ENCODE measurements around the gene CCDC63.
"Not testable (repeated sequence)": the region's sequence is repeated elsewhere in the genome, so short reads cannot be mapped to it uniquely, and the experiment has no call there.

The CCDC63 gene

DNA sequence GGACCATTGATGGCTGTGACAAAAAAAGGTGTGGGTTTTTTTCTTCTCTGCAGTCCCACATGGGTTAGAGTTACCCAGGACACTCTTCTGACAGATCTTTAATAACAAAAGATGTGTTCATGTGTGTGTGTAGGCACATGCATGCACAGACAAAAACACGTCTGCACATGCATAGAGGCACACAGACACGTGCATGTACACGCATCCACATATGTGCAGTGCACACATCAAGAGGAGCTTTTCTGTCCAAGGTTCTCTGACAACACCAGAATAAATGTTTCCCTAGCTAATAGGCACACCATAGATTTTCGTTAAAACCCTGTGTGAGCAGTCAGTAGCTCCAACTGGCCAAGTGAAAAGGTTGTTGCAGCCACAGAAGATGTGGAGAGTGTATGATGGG, 76.4 kb downstream of the CCDC63 start:
- DNase-seq (ENCODE audit: low read depth) = no peak

DNA sequence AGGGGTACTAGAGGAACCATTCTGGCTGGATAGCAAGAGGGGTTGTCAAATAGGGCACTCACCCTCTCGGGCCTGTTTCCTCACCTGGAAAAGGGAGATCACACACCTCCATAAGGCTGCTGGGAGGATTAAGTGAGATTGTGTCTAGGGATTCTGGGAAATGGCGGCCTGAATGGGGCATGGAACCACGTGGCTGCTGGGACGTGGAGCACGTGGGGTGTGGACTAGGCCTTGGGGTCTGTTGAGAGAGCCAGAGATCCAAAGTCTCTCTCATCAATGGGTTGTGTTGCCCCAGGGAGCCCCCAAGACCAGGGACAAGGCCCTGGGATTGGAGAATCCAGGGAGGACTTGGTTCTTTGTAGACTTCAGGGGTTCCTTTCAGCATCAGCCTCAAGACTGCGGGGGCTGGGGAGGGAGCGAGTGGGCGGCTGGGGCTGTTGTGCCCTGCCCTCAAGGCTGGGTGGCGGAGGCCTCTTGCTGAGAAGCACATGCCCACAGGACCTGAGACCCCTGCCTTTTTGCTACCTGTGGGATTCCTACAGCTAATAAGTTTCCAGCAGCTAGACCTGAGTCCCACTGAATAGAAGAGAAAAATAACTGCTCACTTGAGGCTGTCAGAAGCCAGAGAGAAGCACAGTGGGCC, 77.0 kb downstream of the CCDC63 start:
- DNase-seq (ENCODE audit: low read depth) = no peak

DNA sequence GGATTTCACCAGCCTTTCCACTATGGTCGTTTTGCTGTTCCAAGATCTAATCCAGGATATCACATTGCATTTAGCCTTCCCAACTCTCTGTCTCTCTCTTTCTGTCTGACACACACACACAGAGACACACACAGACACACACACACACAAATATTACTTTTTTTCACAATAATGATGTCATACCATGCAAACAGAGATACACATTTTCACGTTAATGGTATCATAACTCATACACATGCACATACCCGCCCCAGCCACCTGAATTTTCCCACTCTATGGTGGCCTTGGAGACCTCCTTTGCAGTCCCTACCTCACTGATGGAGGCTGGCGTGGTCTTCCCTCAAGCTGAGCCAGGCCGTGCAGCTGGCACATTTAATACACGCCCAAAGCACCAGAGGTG, 80.8 kb downstream of the CCDC63 start:
- DNase-seq (ENCODE audit: low read depth) = no peak

DNA sequence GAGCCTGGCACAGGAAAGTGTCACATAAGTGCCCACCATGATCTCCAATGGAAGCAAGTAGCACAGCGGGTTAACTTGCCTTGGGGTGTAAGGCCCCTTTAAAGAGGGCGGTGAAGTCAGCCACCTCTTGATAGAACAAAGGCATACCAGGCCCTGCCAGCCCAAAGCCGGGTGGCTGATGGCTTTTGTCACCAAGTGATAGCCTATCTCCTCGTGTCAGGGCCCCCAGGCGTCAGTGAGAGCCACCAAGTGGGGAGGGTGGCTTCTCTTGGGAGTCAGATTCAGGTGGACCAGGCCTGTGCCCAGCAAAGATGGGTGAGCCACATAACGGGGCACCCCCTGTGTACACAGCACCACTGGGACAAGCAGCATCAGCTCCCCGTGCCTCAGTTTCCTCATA, 81.9 kb downstream of the CCDC63 start:
- DNase-seq (ENCODE audit: low read depth) = no peak

DNA sequence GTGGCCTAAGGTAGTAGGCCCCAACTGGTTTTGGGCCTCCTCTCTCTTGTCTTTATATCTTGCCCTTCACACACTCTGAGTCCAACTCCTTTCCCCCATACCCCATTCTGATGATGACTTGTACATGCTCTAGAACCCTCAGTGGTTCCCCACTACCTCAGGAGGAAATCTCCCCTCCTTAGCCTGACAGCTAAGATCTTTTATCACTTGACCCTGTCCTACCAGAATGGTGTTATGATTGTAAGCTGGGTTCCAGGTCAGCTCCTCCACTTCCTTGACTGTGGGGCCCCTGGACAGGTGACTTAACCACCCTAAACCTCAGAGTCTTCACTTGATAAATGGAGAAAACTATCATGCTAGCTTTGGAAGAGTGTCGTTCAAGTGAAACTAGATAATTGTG, 83.0 kb downstream of the CCDC63 start:
- DNase-seq (ENCODE audit: low read depth) = no peak

DNA sequence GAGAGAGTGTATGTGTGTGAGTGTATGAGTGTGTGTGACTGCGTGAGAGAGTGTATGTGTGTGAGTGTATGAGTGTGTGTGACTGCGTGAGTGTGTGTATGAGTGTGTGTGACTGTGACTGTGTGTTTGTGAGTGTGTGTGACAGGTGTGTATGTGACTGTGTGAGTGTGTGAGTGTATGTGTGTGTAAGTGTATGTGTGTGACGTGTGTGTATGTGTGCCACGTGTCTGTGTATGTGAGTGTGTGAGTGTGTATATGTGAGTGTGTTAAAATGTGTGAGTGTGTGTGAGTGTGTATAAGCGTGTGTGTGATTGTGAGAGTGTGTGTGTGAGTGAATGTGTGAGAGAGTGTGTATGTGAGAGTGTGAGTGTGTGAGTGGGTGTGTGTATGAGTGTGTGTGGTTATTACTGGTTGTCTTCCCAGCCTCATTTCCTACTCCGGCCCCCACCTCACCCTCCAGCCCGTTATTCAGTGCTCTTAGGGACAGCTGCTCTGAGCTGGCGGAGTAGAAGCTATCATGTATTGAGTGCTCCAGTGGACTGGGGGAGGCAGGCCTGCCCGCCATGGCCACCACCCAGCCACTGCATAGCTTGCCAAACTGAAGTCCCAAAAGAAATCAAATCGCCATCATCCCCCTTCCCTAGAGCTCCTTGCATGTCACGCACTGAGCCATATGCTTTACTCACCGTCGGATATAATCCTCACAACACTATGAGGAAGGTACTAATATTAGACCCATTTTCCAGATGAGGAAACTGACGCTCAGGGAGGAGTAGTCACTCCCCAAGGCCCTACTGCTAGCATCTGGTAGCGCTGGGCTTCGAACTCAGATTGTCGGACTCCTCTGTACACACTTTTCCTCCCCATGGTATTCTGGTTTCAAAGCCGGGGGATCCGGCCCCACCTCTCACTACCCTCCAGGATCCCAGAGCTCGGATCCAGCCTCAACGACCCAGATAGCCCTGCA, 83.8 kb downstream of the CCDC63 start:
- DNase-seq (ENCODE audit: low read depth) = no peak

DNA sequence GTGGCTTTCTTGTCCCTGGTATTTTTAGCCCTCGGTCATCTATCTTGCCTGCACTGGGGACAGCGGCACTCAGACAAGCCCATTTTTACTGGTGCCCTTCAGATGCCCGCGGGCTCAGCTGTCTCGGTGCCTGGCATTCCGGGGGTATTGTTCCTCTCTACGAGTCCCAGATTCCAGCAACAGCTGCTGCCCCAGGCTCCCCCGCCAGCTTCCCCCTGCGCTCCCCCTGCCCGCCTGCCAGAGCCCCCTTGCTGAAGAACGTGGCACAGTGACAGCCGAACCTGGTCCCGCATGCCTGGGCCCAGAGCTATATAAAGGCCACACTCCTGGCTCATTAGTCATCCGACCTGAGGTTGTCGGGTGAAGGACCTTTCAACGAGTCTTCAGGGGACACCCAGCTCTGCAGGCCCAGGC, 84.5 kb downstream of the CCDC63 start:
- no peak for DNase-seq (ENCODE audit: low read depth)

DNA sequence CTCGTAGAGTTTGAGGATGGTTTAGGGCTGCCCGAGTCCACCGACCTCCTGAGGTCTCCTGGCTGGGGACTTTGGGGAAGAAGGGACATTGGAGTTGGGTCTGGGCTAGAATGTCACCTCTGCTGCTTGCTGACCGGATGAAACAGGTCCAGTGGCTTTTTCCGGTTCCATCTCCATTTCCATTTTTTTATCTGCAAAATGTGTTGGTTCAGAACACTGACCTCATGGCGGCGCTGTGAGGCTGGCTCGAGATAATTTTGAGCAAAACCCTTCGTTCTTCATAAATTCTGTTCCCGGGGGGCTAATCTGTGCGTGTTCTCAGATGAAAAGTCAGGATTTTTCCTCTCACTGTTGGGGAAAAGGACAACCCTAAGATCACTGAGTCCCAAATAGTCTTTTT, 85.3 kb downstream of the CCDC63 start:
- DNase-seq (ENCODE audit: low read depth) = no peak

DNA sequence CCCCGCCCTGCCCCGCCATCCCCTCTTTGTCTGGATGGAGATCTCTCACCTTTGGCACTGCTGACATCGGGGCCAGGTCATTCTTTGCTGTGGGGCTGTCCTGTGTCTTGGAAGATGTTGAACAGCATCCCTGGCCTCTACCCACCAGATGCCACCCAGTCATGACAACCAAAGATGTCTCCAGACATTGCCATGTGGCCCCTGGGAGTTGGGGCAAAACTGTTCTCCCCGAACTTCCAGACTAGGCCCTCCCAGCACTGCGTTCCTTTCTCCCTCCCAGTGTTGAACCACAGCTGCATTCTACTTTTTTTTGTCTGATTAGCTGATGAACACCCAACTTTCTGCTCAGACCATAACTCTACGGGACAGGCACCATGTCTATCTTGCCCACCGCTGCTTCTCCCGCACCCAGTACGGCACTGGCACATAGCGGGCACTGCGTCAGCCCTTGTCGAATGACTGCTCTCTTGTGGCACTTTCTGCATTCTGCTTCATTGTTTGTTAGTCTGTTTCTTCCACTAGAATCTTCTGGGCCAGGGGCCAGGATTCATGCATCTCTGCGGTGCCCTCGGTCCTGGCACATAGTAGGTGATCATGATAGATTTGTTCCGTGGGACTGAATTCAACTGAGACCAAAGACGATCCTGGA, 86.7 kb downstream of the CCDC63 start:
- DNase-seq (ENCODE audit: low read depth) = no peak

DNA sequence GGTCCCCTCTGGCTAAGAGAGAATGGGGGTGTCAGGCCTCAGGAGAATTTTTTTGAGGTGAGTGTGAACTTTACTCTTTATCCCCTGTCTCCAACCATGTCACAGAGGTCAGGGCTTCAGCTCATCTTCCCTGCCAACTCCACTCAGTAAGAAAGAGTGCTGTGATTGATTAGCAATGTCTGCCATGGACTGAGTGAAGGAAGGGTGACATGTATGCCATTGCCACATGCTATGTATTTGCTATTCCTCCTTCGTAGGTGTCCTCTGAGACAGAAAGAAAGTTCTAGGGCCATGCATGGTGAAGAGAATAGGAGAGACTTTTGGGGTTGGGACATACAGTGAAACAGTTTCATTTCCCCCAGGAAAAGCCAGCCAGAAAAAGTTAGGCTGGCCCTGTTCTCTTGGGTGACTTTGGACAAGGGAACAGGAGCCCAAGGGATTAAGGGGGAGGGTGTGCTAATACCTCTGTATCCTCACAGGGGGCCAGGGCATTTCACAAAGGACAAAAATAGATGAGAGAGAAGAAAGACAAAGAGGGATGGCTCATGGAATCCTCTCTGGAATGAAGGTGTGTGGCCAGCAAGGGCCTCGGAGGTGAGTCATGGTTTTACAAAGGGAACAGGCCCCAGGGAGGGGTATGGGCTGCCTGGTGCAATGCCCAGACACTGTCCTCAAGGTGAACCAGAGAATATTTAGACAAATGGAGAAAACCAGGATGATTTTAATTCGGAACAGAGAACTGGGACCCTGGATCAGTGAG, 87.5 kb downstream of the CCDC63 start:
- DNase-seq (ENCODE audit: low read depth) = no peak

DNA sequence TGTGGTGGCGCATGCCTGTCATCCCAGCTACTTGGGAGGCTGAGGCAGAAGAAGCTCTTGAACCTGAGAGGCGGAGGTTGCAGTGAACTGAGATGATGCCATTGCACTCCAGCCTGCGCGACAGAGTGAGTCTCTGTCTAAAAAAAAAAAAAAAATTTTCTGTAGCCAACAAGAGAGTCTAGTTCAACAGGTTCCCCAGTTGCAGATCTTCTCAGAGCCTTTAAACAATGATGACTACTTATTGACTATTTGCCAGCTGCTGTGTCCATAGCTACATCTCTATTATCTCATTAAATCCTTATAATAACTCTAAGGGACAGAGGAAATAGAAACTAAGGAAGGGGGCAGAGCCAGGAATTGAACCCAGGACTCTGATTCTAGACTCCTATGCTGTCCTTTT, 88.8 kb downstream of the CCDC63 start:
- DNase-seq (ENCODE audit: low read depth) = no peak

DNA sequence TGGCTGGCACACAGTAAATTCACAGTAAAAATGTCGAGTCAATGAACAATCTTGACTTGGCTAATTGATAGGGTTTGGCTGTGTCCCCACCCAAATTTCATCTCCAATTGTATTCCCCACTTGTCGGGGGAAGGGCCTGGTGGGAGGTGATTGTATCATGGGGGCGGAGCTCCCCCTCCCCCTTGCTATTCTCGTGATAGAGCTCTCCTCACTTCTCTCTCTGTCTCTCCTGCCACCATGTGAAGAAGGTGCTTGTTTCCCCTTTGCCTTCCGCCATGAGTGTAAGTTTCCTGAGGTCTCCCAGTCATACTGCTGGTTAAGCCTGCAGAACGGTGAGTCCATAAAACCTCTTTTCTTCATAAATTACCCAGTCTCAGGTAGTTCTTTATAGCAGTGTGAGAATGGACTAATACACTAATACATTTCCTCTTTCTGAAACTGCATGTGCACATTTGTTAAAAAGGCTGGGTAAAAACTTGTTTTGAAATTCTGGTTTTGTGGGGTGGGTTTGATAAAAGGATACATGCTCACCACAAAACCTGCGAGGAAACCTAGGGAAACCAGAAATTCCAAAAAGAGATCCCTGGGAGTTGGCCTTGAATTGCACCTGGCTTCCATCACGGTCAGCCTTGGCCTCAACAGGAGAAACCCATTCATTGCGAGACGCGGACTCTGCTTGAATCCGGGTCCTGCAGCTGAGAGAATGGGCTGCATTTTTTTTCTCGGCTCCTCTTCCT, 89.7 kb downstream of the CCDC63 start:
- DNase-seq (ENCODE audit: low read depth) = no peak

DNA sequence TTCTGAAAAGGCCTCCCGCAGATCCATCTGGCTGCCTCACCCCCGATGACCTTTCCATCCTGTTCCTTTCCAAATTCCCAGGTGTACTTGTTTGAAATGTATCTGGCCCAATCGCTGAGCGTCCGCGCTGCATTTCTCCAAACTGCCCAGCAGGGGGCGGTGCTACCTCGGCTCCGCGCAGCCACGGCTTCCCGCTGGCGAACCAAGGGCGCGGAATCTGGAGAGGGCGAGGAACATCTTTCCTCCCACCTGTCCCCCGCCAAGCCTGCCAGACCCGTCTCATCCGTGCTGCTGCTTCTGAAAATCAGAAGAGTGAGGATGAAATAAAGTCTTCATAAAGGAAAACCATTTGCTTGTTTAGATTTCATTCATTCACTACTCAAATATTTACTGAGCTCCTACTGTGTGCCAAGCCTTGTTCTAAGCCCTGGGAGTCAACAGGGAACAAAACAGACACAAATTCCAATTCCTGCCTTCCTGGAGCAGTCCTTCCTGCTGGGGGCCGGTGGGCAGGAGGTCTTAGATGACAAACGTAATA, 90.4 kb downstream of the CCDC63 start:
- peak; percentile 31 for DNase-seq (ENCODE audit: low read depth)

DNA sequence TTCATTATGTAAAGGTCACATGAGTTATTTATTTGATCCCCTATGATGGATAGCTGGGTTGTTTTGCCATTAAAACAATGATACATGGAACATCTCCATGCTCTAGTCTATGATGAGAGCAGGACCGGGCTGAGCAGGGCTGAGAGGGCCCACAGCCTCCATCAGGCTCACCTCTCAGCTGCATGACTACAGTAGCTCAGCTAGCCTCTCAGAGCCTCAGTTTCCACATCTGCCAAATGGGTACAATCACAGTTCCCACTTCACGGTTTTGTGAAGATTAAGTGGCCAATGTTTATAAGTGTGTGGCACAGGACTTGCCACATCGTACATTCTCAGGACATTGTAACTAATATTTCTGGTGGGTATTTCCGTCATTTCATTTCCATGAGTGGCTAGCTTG, 93.5 kb downstream of the CCDC63 start:
- no peak for DNase-seq (ENCODE audit: low read depth)

DNA sequence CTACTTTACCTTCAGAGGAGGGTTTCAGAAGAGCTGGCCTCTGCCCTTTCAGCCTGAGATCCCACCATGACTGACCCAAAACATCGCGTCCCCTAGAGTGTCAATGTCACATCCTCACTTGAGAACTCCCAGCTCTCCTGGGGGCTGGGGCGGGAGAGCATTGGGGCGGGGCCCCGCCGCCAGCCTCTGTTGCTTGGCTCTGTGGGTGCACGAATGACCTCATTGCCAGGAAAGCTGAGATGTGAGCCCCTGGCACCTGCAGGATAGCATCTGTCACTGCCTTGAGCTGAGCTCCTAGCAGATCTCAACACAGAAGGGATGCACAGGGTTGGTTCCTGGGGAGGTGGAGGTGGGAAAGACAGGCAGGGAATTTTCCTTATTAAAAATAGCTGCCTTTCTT, 94.1 kb downstream of the CCDC63 start:
- DNase-seq (ENCODE audit: low read depth) = no peak

DNA sequence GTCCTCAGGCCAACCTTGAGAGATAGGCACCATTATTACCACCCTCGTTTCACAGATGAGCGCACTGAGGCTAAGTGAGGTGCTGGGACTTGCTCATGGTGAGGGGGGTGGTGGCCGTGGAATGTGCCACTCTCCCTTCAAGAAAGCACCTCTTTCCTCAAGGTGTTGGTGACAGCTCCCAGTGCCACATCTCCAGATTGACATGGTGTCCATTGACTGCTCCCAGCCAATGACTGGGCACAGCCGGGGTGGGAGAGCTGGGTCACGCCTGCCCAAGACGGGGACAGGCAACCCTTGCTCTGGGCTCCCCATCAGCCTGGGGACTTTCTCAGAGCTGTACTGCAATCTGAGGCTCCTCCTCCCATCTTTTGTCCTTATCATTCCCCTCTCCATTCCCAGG, 94.6 kb downstream of the CCDC63 start:
- no peak for DNase-seq (ENCODE audit: low read depth)

DNA sequence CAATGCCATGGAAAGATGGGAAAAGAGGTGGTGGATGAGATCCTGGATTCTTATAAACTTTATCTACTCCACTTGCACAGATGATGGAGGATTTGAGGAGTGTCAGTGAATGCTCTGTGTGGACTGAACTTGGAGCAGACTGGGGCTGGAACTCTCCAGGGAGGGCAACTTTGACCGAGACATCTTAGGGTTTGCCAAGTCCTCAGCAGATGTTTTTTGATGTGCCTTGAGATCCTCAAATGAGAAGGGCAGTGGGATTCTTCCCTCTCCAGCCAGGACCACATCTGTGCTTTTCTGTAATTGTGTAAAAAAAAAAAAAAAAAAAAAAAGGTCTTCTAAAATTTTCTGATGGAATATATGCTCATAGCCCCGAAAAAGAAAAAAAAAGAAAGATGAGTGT, 96.6 kb downstream of the CCDC63 start:
- no peak for DNase-seq (ENCODE audit: low read depth)

DNA sequence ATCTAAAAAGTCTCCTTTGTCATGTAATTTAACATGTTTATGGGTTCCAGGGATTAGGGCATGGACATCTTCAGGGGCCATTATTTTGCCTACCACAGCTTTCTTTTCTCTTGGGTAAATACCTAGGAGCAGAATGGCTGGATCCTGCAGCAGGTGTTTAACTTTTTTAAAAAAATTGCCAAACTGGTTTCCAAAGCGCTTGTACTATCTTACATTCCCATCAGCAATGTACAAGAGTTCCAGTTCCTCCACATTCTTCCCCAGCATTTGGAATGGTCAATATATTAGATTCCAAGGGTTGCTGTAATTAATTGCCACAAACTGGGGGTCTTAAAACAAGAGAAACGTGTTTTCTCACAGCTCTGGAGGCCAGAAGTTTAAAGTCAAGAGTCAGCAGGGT, 101.3 kb downstream of the CCDC63 start:
- DNase-seq (ENCODE audit: low read depth) = no peak

DNA sequence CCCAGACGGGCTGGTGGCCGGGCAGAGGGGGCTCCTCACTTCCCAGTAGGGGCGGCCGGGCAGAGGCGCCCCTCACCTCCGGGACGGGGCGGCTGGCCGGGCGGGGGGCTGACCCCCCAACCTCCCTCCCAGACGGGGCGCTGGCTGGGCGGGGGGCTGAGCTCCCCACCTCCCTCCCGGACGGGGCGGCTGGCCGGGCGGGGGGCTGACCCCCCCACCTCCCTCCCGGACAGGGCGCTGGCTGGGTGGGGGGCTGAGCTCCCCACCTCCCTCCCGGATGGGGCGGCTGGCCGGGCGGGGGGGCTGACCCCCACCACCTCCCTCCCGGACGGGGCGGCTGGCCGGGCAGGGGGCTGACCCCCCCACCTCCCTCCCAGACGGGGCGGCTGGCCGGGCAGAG, 103.7 kb downstream of the CCDC63 start:
- DNase-seq (ENCODE audit: low read depth) = not testable (repeated sequence)

DNA sequence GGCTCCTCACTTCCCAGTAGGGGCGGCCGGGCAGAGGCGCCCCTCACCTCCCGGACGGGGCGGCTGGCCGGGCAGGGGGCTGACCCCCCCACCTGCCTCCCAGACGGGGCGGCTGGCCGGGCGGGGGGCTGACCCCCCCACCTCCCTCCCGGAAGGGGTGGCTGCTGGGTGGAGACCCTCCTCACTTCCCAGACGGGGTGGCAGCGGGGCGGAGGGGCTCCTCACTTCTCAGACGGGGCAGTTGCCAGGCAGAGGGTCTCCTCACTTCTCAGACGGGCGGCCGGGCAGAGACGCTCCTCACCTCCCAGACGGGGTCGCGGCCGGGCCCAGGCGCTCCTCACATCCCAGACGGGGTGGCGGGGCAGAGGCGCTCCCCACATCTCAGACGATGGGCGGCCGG, 104.1 kb downstream of the CCDC63 start:
- DNase-seq (ENCODE audit: low read depth) = not testable (repeated sequence)
